SK-N-SH treated with all-trans-retinoic acid at 6 μM for 48 hours (cell line): ENCODE measurements around the gene SLF1.

Experiments used
- ATAC-seq: fragments of 200-7000 bp; cut with Tn5 transposase; 3 replicates; pipeline ENCODE4 v1.9.1; 2020; ENCODE audit warnings: mild to moderate bottlenecking, moderate library complexity
- ARNTL ChIP-seq: fragments of 450-650 bp; formaldehyde crosslinking; IDR thresholded peaks from 2 replicates; pipeline ENCODE4 v1.5.0; 2020; ENCODE audit warnings: low read depth, mild to moderate bottlenecking, moderate library complexity, borderline replicate concordance
- BACH2 ChIP-seq: fragments of 250-450 bp; sonication (Bioruptor Pico); IDR thresholded peaks from 2 replicates; pipeline ENCODE4 v1.9.0; 2021; ENCODE audit warnings: mild to moderate bottlenecking, borderline replicate concordance
- CREB5 ChIP-seq: fragments of 250-450 bp; sonication (Bioruptor Pico); IDR thresholded peaks from 2 replicates; pipeline ENCODE4 v1.5.1; 2020; ENCODE audit warnings: low read depth, mild to moderate bottlenecking, moderate library complexity
- CSDC2 ChIP-seq: fragments of 250-450 bp; sonication (Bioruptor Pico); IDR thresholded peaks from 2 replicates; pipeline ENCODE4 v1.5.0; 2020; ENCODE audit warnings: mild to moderate bottlenecking, moderate library complexity
- CSRNP3 ChIP-seq: fragments of 250-450 bp; sonication (Bioruptor Pico); IDR thresholded peaks from 2 replicates; pipeline ENCODE4 v1.5.1; 2021; ENCODE audit warnings: mild to moderate bottlenecking, moderate library complexity
- ESRRG ChIP-seq: fragments of 250-450 bp; sonication (Bioruptor Pico); IDR thresholded peaks from 2 replicates; pipeline ENCODE4 v1.6.1; 2021; ENCODE audit warnings: mild to moderate bottlenecking
- GLIS3 ChIP-seq: fragments of 250-450 bp; sonication (Bioruptor Pico); IDR thresholded peaks from 2 replicates; pipeline ENCODE4 v1.5.0; 2020; ENCODE audit warnings: mild to moderate bottlenecking, moderate library complexity
- ISL1 ChIP-seq: fragments of 250-450 bp; sonication (Bioruptor Pico); IDR thresholded peaks from 2 replicates; pipeline ENCODE4 v2.1.2; 2022; ENCODE audit warnings: mild to moderate bottlenecking, moderate library complexity
- OSR1 ChIP-seq: fragments of 250-450 bp; sonication (Bioruptor Pico); IDR thresholded peaks from 2 replicates; pipeline ENCODE4 v1.8.0; 2022; ENCODE audit warnings: moderate library complexity, mild to moderate bottlenecking, inconsistent platforms
- PATZ1 ChIP-seq: fragments of 250-450 bp; sonication (Bioruptor Pico); IDR thresholded peaks from 2 replicates; pipeline ENCODE4 v1.8.0; 2020; ENCODE audit warnings: mild to moderate bottlenecking, moderate library complexity, borderline replicate concordance
- POU6F1 ChIP-seq: fragments of 250-450 bp; sonication (Bioruptor Pico); IDR thresholded peaks from 2 replicates; pipeline ENCODE4 v1.8.0; 2021; ENCODE audit warnings: low read depth, mild to moderate bottlenecking, moderate library complexity, borderline replicate concordance
- PPARA ChIP-seq: fragments of 250-450 bp; sonication (Bioruptor Pico); IDR thresholded peaks from 2 replicates; pipeline ENCODE4 v1.5.0; 2020; ENCODE audit warnings: mild to moderate bottlenecking, borderline replicate concordance
- RARB ChIP-seq: fragments of 250-450 bp; sonication (Bioruptor Pico); IDR thresholded peaks from 2 replicates; pipeline ENCODE4 v1.8.0; 2021; ENCODE audit warnings: mild to moderate bottlenecking, moderate library complexity
- SNAI2 ChIP-seq: fragments of 250-450 bp; sonication (Bioruptor Pico); IDR thresholded peaks from 2 replicates; pipeline ENCODE4 v1.5.0; 2020; ENCODE audit warnings: mild to moderate bottlenecking, moderate library complexity
- TCF4 ChIP-seq: fragments of 250-450 bp; sonication (Bioruptor Pico); IDR thresholded peaks from 2 replicates; pipeline ENCODE4 v1.8.0; 2021; ENCODE audit warnings: mild to moderate bottlenecking, moderate library complexity, borderline replicate concordance
- TOX ChIP-seq: fragments of 250-450 bp; sonication (Bioruptor Pico); IDR thresholded peaks from 2 replicates; pipeline ENCODE4 v1.8.0; 2021; ENCODE audit warnings: mild to moderate bottlenecking, moderate library complexity, borderline replicate concordance
- ZC3H10 ChIP-seq: fragments of 250-450 bp; sonication (Bioruptor Pico); IDR thresholded peaks from 2 replicates; pipeline ENCODE4 v1.5.1; 2021; ENCODE audit warnings: mild to moderate bottlenecking, moderate library complexity
- ZFP3 ChIP-seq: fragments of 250-450 bp; sonication (Bioruptor Pico); IDR thresholded peaks from 2 replicates; pipeline ENCODE4 v1.5.0; 2020; ENCODE audit warnings: mild to moderate bottlenecking, moderate library complexity
- ZFP30 ChIP-seq: fragments of 450-650 bp; formaldehyde crosslinking; IDR thresholded peaks from 2 replicates; pipeline ENCODE4 v1.5.0; 2022; ENCODE audit warnings: mild to moderate bottlenecking, moderate library complexity
- ZNF565 ChIP-seq: fragments of 450-650 bp; formaldehyde crosslinking; conservative IDR thresholded peaks from 2 replicates; pipeline ENCODE4 v1.5.0; 2020; ENCODE audit warnings: low read depth, mild to moderate bottlenecking, moderate library complexity
- ZNF70 ChIP-seq: fragments of 450-650 bp; formaldehyde crosslinking; IDR thresholded peaks from 2 replicates; pipeline ENCODE4 v1.5.0; 2020; ENCODE audit warnings: mild to moderate bottlenecking, moderate library complexity
- ZNF8 ChIP-seq: fragments of 450-650 bp; formaldehyde crosslinking; IDR thresholded peaks from 2 replicates; pipeline ENCODE4 v1.5.0; 2020; ENCODE audit warnings: mild to moderate bottlenecking, moderate library complexity

The SLF1 gene

GRCh38 chr5:94640176-94640575 lies 21.7 kb downstream of the SLF1 start:
- TF ChIP-seq CSDC2 (CRISPR knock-in tag) (no peak), RARB (no peak), ZFP30 (no peak), ZNF565 (no peak), GLIS3 (no peak), ZNF8 (CRISPR knock-in tag) (no peak), POU6F1 (no peak), TCF4 (CRISPR knock-in tag) (no peak), OSR1 (CRISPR knock-in tag) (no peak), PPARA (CRISPR knock-in tag) (no peak), CSRNP3 (no peak), ISL1 (no peak), ESRRG (CRISPR knock-in tag) (no peak), ZC3H10 (CRISPR knock-in tag) (no peak), ZNF70 (no peak)
- no peak for ATAC-seq

- ATAC-seq, result no peak
- TF ChIP-seq RARB (no peak), SNAI2 (CRISPR knock-in tag) (no peak), ZC3H10 (CRISPR knock-in tag) (no peak), ZFP3 (CRISPR knock-in tag) (no peak), TOX (CRISPR knock-in tag) (no peak), TCF4 (CRISPR knock-in tag) (no peak), BACH2 (no peak), ISL1 (no peak), CREB5 (CRISPR knock-in tag) (no peak), ESRRG (CRISPR knock-in tag) (no peak)
These were observed 26.6 kb downstream of the SLF1 start for GRCh38 chr5:94645053-94645452.

- no peak for ATAC-seq
- TF ChIP-seq TCF4 (CRISPR knock-in tag), result no peak
- no peak for TF ChIP-seq SNAI2 (CRISPR knock-in tag)
- TF ChIP-seq ARNTL (CRISPR knock-in tag), result no peak
- no peak for TF ChIP-seq ZFP3 (CRISPR knock-in tag)
- no peak for TF ChIP-seq CSDC2 (CRISPR knock-in tag)
- no peak for TF ChIP-seq ZNF565
- no peak for TF ChIP-seq CREB5 (CRISPR knock-in tag)
These were observed 28.3 kb downstream of the SLF1 start for GRCh38 chr5:94646758-94647157.

- TF ChIP-seq GLIS3 (no peak), OSR1 (CRISPR knock-in tag) (no peak), POU6F1 (no peak), RARB (no peak), BACH2 (no peak), PPARA (CRISPR knock-in tag) (no peak), ISL1 (no peak), ZFP30 (no peak)
- TF ChIP-seq, all 23 proteins: peak for 0
These were observed 31.4 kb downstream of the SLF1 start for GRCh38 chr5:94649874-94650273.

GRCh38 chr5:94658272-94658671 lies 39.8 kb downstream of the SLF1 start:
- TF ChIP-seq BACH2 (no peak), POU6F1 (no peak), PATZ1 (CRISPR knock-in tag) (no peak), CREB5 (CRISPR knock-in tag) (no peak), ZNF565 (no peak)
- ATAC-seq, result no peak

More at GRCh38 chr5:94649874-94650273, 31.4 kb downstream of the SLF1 start:
- no peak for ATAC-seq
